Subcutaneous abdominal adipose tissue (tissue), 5 donors: ENCODE measurements around the gene SH3BGR.
A peak's percentile ranks its signal among the peaks of the same experiment; 100 is the strongest.

ENCODE experiments used
- H3K27ac ChIP-seq: one replicate; pipeline ENCODE4 v1.7.0; 2013; ENCODE audit warnings: low read depth, mild to moderate bottlenecking, inconsistent platforms, low read length, moderate library complexity
- H3K27me3 ChIP-seq, 5 donors: one replicate each; pipeline ENCODE4 v1.7.0; 2013; ENCODE audit warnings: low read length in 5 of 5, inconsistent platforms in 1 of 5; ENCODE audit not compliant: control insufficient read depth in 5 of 5, insufficient read depth in 4 of 5
- H3K36me3 ChIP-seq, 5 donors: one replicate each; pipeline ENCODE4 v1.7.0; 2013; ENCODE audit warnings: low read length in 5 of 5; ENCODE audit not compliant: control insufficient read depth in 5 of 5, insufficient read depth in 5 of 5
- H3K4me1 ChIP-seq, 5 donors: one replicate each; pipeline ENCODE4 v1.7.0; 2013; ENCODE audit warnings: low read length in 5 of 5, mild to moderate bottlenecking in 3 of 5, moderate library complexity in 1 of 5; ENCODE audit not compliant: control insufficient read depth in 5 of 5, insufficient read depth in 5 of 5
- H3K4me3 ChIP-seq, 5 donors: one replicate each; pipeline ENCODE4 v1.7.0; 2013; ENCODE audit warnings: low read length in 5 of 5, low read depth in 1 of 5
- H3K9ac ChIP-seq, 5 donors: one replicate each; pipeline ENCODE4 v1.7.0; 2013; ENCODE audit warnings: low read length in 5 of 5, mild to moderate bottlenecking in 4 of 5, moderate library complexity in 3 of 5
- H3K9me3 ChIP-seq, 5 donors: one replicate each; pipeline ENCODE4 v1.7.0; 2013; ENCODE audit warnings: low read length in 5 of 5; ENCODE audit not compliant: control insufficient read depth in 5 of 5
- donor health status: healthy.
- donor health status: healthy.
- donor health status: healthy.
- donor health status: healthy.
- donor health status: healthy.

Gene SH3BGR

GRCh38 chr21:39510240-39510639 is 58.5 kb downstream of the SH3BGR start:
- Histone ChIP-seq H3K27me3 (no peaks in the 10 kb centered on the region), H3K4me1 (no peaks in the 10 kb centered on the region), H3K9me3 (no peaks in the 10 kb centered on the region), H3K36me3 (no peaks in the 10 kb centered on the region), H3K4me3 (no peak overlapping the region), H3K27ac (no peak overlapping the region), H3K9ac (no peak overlapping the region)

- H3K4me3 ChIP-seq: no peak overlapping the region
- no peak overlapping the region for H3K9ac ChIP-seq
- no peak overlapping the region for H3K27ac ChIP-seq
- H3K27me3 ChIP-seq: no peaks in the 10 kb centered on the region
- H3K9me3 ChIP-seq: no peaks in the 10 kb centered on the region
- no peaks in the 10 kb centered on the region for H3K4me1 ChIP-seq
- H3K36me3 ChIP-seq: no peaks in the 10 kb centered on the region
These were observed 59.3 kb downstream of the SH3BGR start for GRCh38 chr21:39511102-39511501.

GRCh38 chr21:39513735-39514134 is 62.0 kb downstream of the SH3BGR start:
- no peak overlapping the region for H3K27ac ChIP-seq
- H3K4me3 ChIP-seq: no peak overlapping the region
- H3K4me1 ChIP-seq: peaks cover 0 to 6% (median 4%) of the 10 kb centered on the region in 5 donors
- H3K9me3 ChIP-seq: no peaks in the 10 kb centered on the region
- H3K9ac ChIP-seq: no peak overlapping the region
- H3K27me3 ChIP-seq: no peaks in the 10 kb centered on the region
- H3K36me3 ChIP-seq: no peaks in the 10 kb centered on the region

GRCh38 chr21:39515684-39516472 is 64.1 kb downstream of the SH3BGR start:
- no peaks in the 10 kb centered on the region for H3K27me3 ChIP-seq

GRCh38 chr21:39518055-39518846 is 66.5 kb downstream of the SH3BGR start:
- Histone ChIP-seq H3K9ac (no peak overlapping the region), H3K4me1 (peaks cover 0 to 7% (median 4%) of the 10 kb centered on the region in 5 donors), H3K9me3 (no peaks in the 10 kb centered on the region), H3K27me3 (no peaks in the 10 kb centered on the region), H3K27ac (no peak overlapping the region), H3K4me3 (no peak overlapping the region), H3K36me3 (no peaks in the 10 kb centered on the region)

More at GRCh38 chr21:39515684-39516472, 64.1 kb downstream of the SH3BGR start:
- Histone ChIP-seq H3K27ac (no peak overlapping the region), H3K9ac (no peak overlapping the region), H3K36me3 (no peaks in the 10 kb centered on the region), H3K4me3 (no peak overlapping the region), H3K4me1 (peaks cover 0 to 7% (median 4%) of the 10 kb centered on the region in 5 donors), H3K9me3 (no peaks in the 10 kb centered on the region)

GRCh38 chr21:39518847-39519210 is 67.1 kb downstream of the SH3BGR start:
- Histone ChIP-seq H3K9me3 (no peaks in the 10 kb centered on the region), H3K27me3 (no peaks in the 10 kb centered on the region), H3K4me3 (no peak overlapping the region), H3K27ac (no peak overlapping the region), H3K9ac (no peak overlapping the region), H3K4me1 (peaks cover 2 to 13% (median 7%) of the 10 kb centered on the region in 5 donors), H3K36me3 (no peaks in the 10 kb centered on the region)

GRCh38 chr21:39519835-39520234 is 68.1 kb downstream of the SH3BGR start:
- Histone ChIP-seq H3K9ac (no peak overlapping the region), H3K36me3 (no peaks in the 10 kb centered on the region), H3K27me3 (no peaks in the 10 kb centered on the region), H3K9me3 (no peaks in the 10 kb centered on the region), H3K4me3 (no peak overlapping the region), H3K27ac (no peak overlapping the region), H3K4me1 (peaks cover 3 to 21% (median 14%) of the 10 kb centered on the region in 5 donors)

GRCh38 chr21:39523399-39523798 is 71.6 kb downstream of the SH3BGR start:
- Histone ChIP-seq H3K9me3 (no peaks in the 10 kb centered on the region), H3K27ac (no peak overlapping the region), H3K4me1 (peaks cover 3 to 38% (median 28%) of the 10 kb centered on the region in 5 donors), H3K27me3 (peaks cover 0 to 3% (median 0%) of the 10 kb centered on the region in 5 donors), H3K36me3 (no peaks in the 10 kb centered on the region), H3K4me3 (no peak overlapping the region), H3K9ac (no peak overlapping the region)

GRCh38 chr21:39523915-39524314 is 72.1 kb downstream of the SH3BGR start:
- Histone ChIP-seq H3K4me1 (peaks cover 3 to 43% (median 24%) of the 10 kb centered on the region in 5 donors), H3K27me3 (peaks cover 0 to 4% (median 4%) of the 10 kb centered on the region in 5 donors), H3K9ac (no peak overlapping the region), H3K36me3 (no peaks in the 10 kb centered on the region), H3K4me3 (peak overlapping the region in 1 of 5 donors; percentile 9), H3K27ac (no peak overlapping the region), H3K9me3 (no peaks in the 10 kb centered on the region)

GRCh38 chr21:39525129-39525528 is 73.4 kb downstream of the SH3BGR start:
- no peaks in the 10 kb centered on the region for H3K9me3 ChIP-seq
- H3K4me3 ChIP-seq: no peak overlapping the region
- H3K36me3 ChIP-seq: no peaks in the 10 kb centered on the region
- H3K4me1 ChIP-seq: peaks cover 3 to 44% (median 24%) of the 10 kb centered on the region in 5 donors
- peaks cover 0 to 7% (median 4%) of the 10 kb centered on the region in 5 donors for H3K27me3 ChIP-seq
- no peak overlapping the region for H3K27ac ChIP-seq
- no peak overlapping the region for H3K9ac ChIP-seq
